Bronchial epithelial cell (primary cell): ENCODE results near the gene CREBL2. TPM values are rescaled to one million over a fixed set of nuclear protein-coding genes. Genes with fewer than 3 reads are reported as not detected.

Experiments used
- DNase-seq: peaks from one replicate; pipeline ENCODE4 v3.0.0-alpha.2; 2010; ENCODE audit warnings: low read depth
- FAIRE-seq: peaks from 2 replicates; lab custom pipeline; 2011; peaks lifted over from hg19 to GRCh38; lab: Jason Lieb, UNC
- H3K27me3 ChIP-seq: 2 replicates; pipeline ENCODE4 v1.5.1; 2011; ENCODE audit warnings: low read length; ENCODE audit not compliant: control insufficient read depth, insufficient read depth
- H3K36me3 ChIP-seq: 2 replicates; pipeline ENCODE4 v1.5.1; 2011; ENCODE audit warnings: low read length; ENCODE audit not compliant: control insufficient read depth, insufficient read depth
- H3K4me3 ChIP-seq: 2 replicates; pipeline ENCODE4 v1.5.1; 2011; ENCODE audit warnings: mild to moderate bottlenecking, low read depth, low read length, control low read depth
- CTCF ChIP-seq: IDR thresholded peaks from 2 replicates; pipeline ENCODE4 v1.5.1; 2011; ENCODE audit warnings: mild to moderate bottlenecking, moderate library complexity, low read length, control low read depth, inconsistent platforms; ENCODE audit not compliant: insufficient read depth, severe bottlenecking
- total RNA-seq: library from RNA; depleted of rRNA; stranded (reverse); fragments of >200 nt; gene quantifications from 2 replicates; pipeline ENCODE4 v1.2.1, GENCODE V29; 2014

The CREBL2 gene
- total RNA-seq, 1 donor from 2014 or later = 17.9 TPM

GRCh38 chr12:12661086-12661856 is 49.6 kb downstream of the CREBL2 start:
- Histone ChIP-seq H3K36me3 (no peaks in the 10 kb centered on the region), H3K27me3 (no peaks in the 10 kb centered on the region), H3K4me3 (no peak overlapping the region)
- DNase-seq = peak; percentile 27
- FAIRE-seq = no peak
- no peak for TF ChIP-seq CTCF

DNA sequence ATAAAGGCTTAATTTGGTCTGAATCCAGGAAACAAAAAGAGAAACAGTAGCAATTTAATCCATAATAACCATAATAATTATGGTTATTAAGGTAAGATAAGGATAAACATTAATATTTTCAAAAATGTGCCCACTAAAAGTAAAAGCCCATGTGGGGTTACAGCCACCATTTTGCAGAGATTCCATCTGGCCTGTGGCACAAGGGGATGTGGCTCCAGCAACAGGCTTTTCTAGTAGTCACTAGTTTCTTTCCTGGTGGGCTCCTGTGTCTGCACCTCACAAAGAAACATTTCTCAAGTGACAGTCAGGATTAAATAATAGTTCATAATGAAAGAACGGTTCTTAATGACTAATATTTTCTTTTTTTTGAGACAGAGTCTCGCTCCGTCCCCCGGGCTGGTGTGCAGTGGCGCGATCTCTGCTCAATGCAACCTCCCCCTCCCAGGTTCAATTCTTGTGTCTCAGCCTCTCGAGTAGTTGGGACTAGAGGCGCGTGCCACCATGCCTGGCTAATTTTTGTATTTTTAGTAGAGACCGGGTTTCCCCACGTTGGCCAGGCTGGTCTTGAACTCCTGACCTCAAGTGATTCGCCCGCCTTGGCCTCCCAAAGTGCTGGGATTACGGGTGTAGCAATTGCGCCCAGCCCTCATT is 52.1 kb downstream of the CREBL2 start:
- H3K36me3 ChIP-seq = no peaks in the 10 kb centered on the region
- H3K4me3 ChIP-seq = no peak overlapping the region
- DNase-seq (no peak), FAIRE-seq (no peak)
- no peak for TF ChIP-seq CTCF
- H3K27me3 ChIP-seq = no peaks in the 10 kb centered on the region

DNA sequence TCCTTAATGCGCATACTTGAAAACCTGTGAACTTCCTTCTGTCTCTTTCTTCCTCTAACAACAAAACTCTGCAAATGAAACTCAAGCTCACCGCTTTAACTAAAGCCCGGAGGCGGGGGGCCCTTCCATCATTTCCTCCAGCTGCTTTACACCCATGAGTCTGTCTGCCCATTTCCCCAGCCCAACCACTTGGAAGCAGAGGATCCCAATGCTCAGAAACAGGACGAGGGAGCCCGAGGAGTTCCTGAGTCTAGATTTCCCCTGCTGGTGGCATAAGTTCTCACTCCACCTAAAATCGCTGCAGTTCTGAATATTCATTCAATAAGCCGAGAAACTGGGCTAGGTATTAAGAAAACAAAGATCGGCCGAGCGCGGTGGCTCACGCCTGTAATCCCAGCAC is 53.5 kb downstream of the CREBL2 start:
- H3K27me3 ChIP-seq = no peaks in the 10 kb centered on the region
- DNase-seq = no peak
- no peaks in the 10 kb centered on the region for H3K36me3 ChIP-seq
- FAIRE-seq = no peak
- no peak for TF ChIP-seq CTCF
- H3K4me3 ChIP-seq = no peak overlapping the region

- Histone ChIP-seq H3K4me3 (no peak overlapping the region), H3K36me3 (no peaks in the 10 kb centered on the region), H3K27me3 (no peaks in the 10 kb centered on the region)
- DNase-seq = no peak
- no peak for FAIRE-seq
- no peak for TF ChIP-seq CTCF
These were observed 56.3 kb downstream of the CREBL2 start for GRCh38 chr12:12668005-12668404.

- TF ChIP-seq CTCF = no peak
- FAIRE-seq (no peak), DNase-seq (no peak)
- H3K4me3 ChIP-seq = no peak overlapping the region
- no peaks in the 10 kb centered on the region for H3K36me3 ChIP-seq
- H3K27me3 ChIP-seq = no peaks in the 10 kb centered on the region
These were observed 57.3 kb downstream of the CREBL2 start for GRCh38 chr12:12669020-12669419.
